ENCODE measurements around the gene LUZP1. TPM values are rescaled to one million over a fixed set of nuclear protein-coding genes. Genes with fewer than 3 reads are reported as not detected.

Gene LUZP1
- total and polyA plus RNA-seq, 2 donors (not counting 3 experiments of a cell fraction or from before 2014, with no cell fraction given): 26.3 to 82.4 TPM

GRCh38 chr1:23035823-23036452 lies 132.7 kb downstream of the LUZP1 start:
- dilution Hi-C loops (cut with MboI; ENCODE audit: extremely low pct_ligation_motif_present, low sequenced_read_pairs) (no loop called here), intact Hi-C loops (cut with micrococcal nuclease) (no loop called here)
- H3K79me2 ChIP-seq (ENCODE audit: control insufficient read depth, insufficient read depth, low read length): peaks cover 87% of the 10 kb centered on the region
- BruUV-seq (replicated peaks): no TSS peak
- ChIA-PET POLR2A (no interaction called here), CTCF (no interaction called here)
- no peak for FAIRE-seq
- H3K4me1 ChIP-seq (ENCODE audit: control insufficient read depth, extremely low read depth, insufficient read depth, low read length): no peaks in the 10 kb centered on the region
- no peak overlapping the region for H3K4me3 ChIP-seq (replicated peaks in 1 of 3; ENCODE audit: insufficient read depth in 1 of 3, low read depth in 1 of 3, low read length in 3 of 3)
- H3K36me3 ChIP-seq (ENCODE audit: control insufficient read depth in 2 of 2, extremely low read depth in 1 of 2, insufficient read depth in 2 of 2, low read length in 2 of 2): no peaks in the 10 kb centered on the region
- peaks cover 8% of the 10 kb centered on the region for H4K20me1 ChIP-seq (replicated peaks; ENCODE audit: control insufficient read depth, extremely low read depth, insufficient read depth, low read length)
- no peak overlapping the region for H3K4me2 ChIP-seq (ENCODE audit: insufficient read depth, low read length)
- H3K9ac ChIP-seq (replicated peaks; ENCODE audit: extremely low read depth, insufficient read depth, low read length): no peak overlapping the region
- no peaks in the 10 kb centered on the region for H3K9me3 ChIP-seq (replicated peaks; ENCODE audit: control insufficient read depth, insufficient read depth, low read length)
- H3K9me1 ChIP-seq (replicated peaks; ENCODE audit: control insufficient read depth, extremely low read depth, insufficient read depth, low read length): no peaks in the 10 kb centered on the region
- no peak overlapping the region for H2AFZ ChIP-seq (ENCODE audit: low read depth, low read length)
- no peak overlapping the region for H3K27ac ChIP-seq (ENCODE audit: insufficient read depth, low read depth, low read length)
- DNase-seq (ENCODE audit: low read depth, low spot score): no peak
- no peaks in the 10 kb centered on the region for H3K27me3 ChIP-seq (ENCODE audit: control insufficient read depth in 2 of 2, insufficient read depth in 2 of 2, low read length in 2 of 2)
- TF ChIP-seq FOS (IDR thresholded peaks at IDR 0.05; ENCODE audit: borderline replicate concordance, insufficient read depth, low read length): no peak
- TF ChIP-seq, protein P1, sequence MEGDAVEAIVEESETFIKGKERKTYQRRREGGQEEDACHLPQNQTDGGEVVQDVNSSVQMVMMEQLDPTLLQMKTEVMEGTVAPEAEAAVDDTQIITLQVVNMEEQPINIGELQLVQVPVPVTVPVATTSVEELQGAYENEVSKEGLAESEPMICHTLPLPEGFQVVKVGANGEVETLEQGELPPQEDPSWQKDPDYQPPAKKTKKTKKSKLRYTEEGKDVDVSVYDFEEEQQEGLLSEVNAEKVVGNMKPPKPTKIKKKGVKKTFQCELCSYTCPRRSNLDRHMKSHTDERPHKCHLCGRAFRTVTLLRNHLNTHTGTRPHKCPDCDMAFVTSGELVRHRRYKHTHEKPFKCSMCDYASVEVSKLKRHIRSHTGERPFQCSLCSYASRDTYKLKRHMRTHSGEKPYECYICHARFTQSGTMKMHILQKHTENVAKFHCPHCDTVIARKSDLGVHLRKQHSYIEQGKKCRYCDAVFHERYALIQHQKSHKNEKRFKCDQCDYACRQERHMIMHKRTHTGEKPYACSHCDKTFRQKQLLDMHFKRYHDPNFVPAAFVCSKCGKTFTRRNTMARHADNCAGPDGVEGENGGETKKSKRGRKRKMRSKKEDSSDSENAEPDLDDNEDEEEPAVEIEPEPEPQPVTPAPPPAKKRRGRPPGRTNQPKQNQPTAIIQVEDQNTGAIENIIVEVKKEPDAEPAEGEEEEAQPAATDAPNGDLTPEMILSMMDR (IDR thresholded peaks at IDR 0.05; ENCODE audit: extremely low read depth in 1 of 2, insufficient read depth in 1 of 2, low read depth in 1 of 2, low read length in 2 of 2): no peak
- no peak for TF ChIP-seq MYC (IDR thresholded peaks at IDR 0.05; ENCODE audit: low read depth, low read length)
- TF ChIP-seq JUN (IDR thresholded peaks at IDR 0.05; ENCODE audit: borderline replicate concordance, insufficient read depth, insufficient read length, low read depth): no peak
- TF ChIP-seq POLR2A (IDR thresholded peaks at IDR 0.05; ENCODE audit: low read depth, low read length): no peak
- no peak for TF ChIP-seq POLR2AphosphoS5 (IDR thresholded peaks at IDR 0.05; ENCODE audit: insufficient read depth, low read depth, low read length)
- TF ChIP-seq MAX (IDR thresholded peaks at IDR 0.05; ENCODE audit: insufficient read depth, insufficient read length): no peak
- no peak for TF ChIP-seq EZH2 (IDR thresholded peaks at IDR 0.05; ENCODE audit: borderline replicate concordance, low read depth, low read length, severe bottlenecking)

Small RNA genes lying within 50 kb of the gene (microRNA-seq; reads per million reads assigned to microRNA genes)
- gene MIR3115 (ENCODE audit: borderline number of aligned reads, borderline replicate concordance) (3.5 reads per million), gene MIR4419A (ENCODE audit: borderline number of aligned reads, borderline replicate concordance) (not detected)

Small RNA genes lying within 50 kb of the gene (small RNA-seq; reads per million reads assigned to genes)
- gene MIR3115 (ENCODE audit: insufficient read depth, insufficient read length, low read depth, low replicate concordance) (not detected), gene MIR4419A (ENCODE audit: insufficient read depth, insufficient read length, low read depth, low replicate concordance) (not detected), gene RNU6-135P (ENCODE audit: insufficient read depth, insufficient read length, low read depth, low replicate concordance) (not detected), gene RNU6-514P (ENCODE audit: insufficient read depth, insufficient read length, low read depth, low replicate concordance) (not detected)

Other genes with a start within 250 kb of the LUZP1 start
- not detected in 2 replicates for gene LACTBL1, start 196.0 kb downstream of the LUZP1 start, total RNA-seq
- not detected in 2 replicates for gene LACTBL1, start 196.0 kb downstream of the LUZP1 start, polyA plus RNA-seq
- gene TEX46, start 153.0 kb downstream of the LUZP1 start, total RNA-seq: not detected in 2 replicates
- gene TEX46, start 153.0 kb downstream of the LUZP1 start, polyA plus RNA-seq: not detected in 2 replicates
- 105 and 111 TPM in 2 replicates for gene KDM1A, start 149.4 kb downstream of the LUZP1 start, total RNA-seq
- gene KDM1A, start 149.4 kb downstream of the LUZP1 start, polyA plus RNA-seq: 79.3 and 111 TPM in 2 replicates
- gene HTR1D, start 48.6 kb upstream of the LUZP1 start, total RNA-seq: 1.5 and 2.2 TPM in 2 replicates
- 1.9 TPM in 2 replicates for gene HTR1D, start 48.6 kb upstream of the LUZP1 start, polyA plus RNA-seq
- 165 and 171 TPM in 2 replicates for gene HNRNPR, start 175.4 kb upstream of the LUZP1 start, total RNA-seq
- 67.6 and 111 TPM in 2 replicates for gene HNRNPR, start 175.4 kb upstream of the LUZP1 start, polyA plus RNA-seq
- gene ZNF436, start 201.0 kb upstream of the LUZP1 start, total RNA-seq: 12.5 and 14.0 TPM in 2 replicates
- gene ZNF436, start 201.0 kb upstream of the LUZP1 start, polyA plus RNA-seq: 5.7 and 6.5 TPM in 2 replicates